K562 (cell line): ENCODE data around the gene SLC25A1. TPM values are rescaled to one million over a fixed set of nuclear protein-coding genes. Genes with fewer than 3 reads are reported as not detected.

ENCODE experiments used
- ATAC-seq: fragments of 200-7000 bp; cut with Tn5 transposase; 3 replicates; pipeline ENCODE4 v1.9.1; 2020; ENCODE audit warnings: moderate library complexity
- BruUV-seq: library from RNA; stranded (reverse); fragments of 400-500 nt; replicated peaks from 2 replicates; lab custom pipeline; 2021; lab: Mats Ljungman, UMichigan
- CTCF ChIA-PET: fragments of 300-600 bp; formaldehyde crosslinking; extraction: SDS; loops from one replicate; lab custom pipeline; 2021; ENCODE audit warnings: low intra/inter-chr PET ratio; lab: Yijun Ruan, JAX
- POLR2A ChIA-PET: fragments of 300-600, 350-650 bp; sonication (Branson Sonifier 250); formaldehyde crosslinking; extraction: SDS; loops from one replicate; lab custom pipeline; 2021; ENCODE audit warnings: antibody characterized with exemption, inconsistent platforms; lab: Yijun Ruan, JAX
- DNase-seq, 4 experiments: peaks; one replicate each; pipeline versions ENCODE4 v3.0.0 to v3.0.0-alpha.2; 2011 to 2018; ENCODE audit warnings: low spot score in 3 of 4, mixed read lengths in 3 of 4; ENCODE audit errors: extremely low read depth in 1 of 4
- FAIRE-seq: peaks from 2 replicates; lab custom pipeline; 2011; peaks lifted over from hg19 to GRCh38; lab: Jason Lieb, UNC
- H2AFZ ChIP-seq: 2 replicates; pipeline ENCODE4 v1.6.0; 2011; ENCODE audit warnings: low read depth, low read length, control low read depth, inconsistent platforms
- H3K27ac ChIP-seq: fragments of 200-600 bp; 3 replicates; pipeline ENCODE4 v1.8.0; 2011; ENCODE audit warnings: low read depth, mild to moderate bottlenecking, control low read depth, inconsistent platforms, low read length, moderate library complexity, mixed read lengths; ENCODE audit errors: extremely low read depth
- H3K27me3 ChIP-seq, 2 experiments: fragments of 300-600 bp in 1 of 2; 2 replicates in 1 of 2; 3 replicates in 1 of 2; pipeline versions ENCODE4 v1.6.0 to v1.8.0; 2011; ENCODE audit warnings: inconsistent platforms in 2 of 2, low read length in 2 of 2, mild to moderate bottlenecking in 1 of 2, mixed read lengths in 1 of 2, moderate library complexity in 1 of 2; ENCODE audit not compliant: control insufficient read depth in 2 of 2, insufficient read depth in 2 of 2
- H3K36me3 ChIP-seq: fragments of 300-600 bp; 3 replicates; pipeline ENCODE4 v1.8.0; 2011; ENCODE audit warnings: mild to moderate bottlenecking, low read length, inconsistent platforms; ENCODE audit not compliant: control insufficient read depth, insufficient read depth
- H3K4me1 ChIP-seq, 2 experiments: fragments of 200-600 bp in 1 of 2; replicated peaks in 1 of 2; 2 replicates in 1 of 2; 3 replicates in 1 of 2; pipeline versions ENCODE4 v1.5.1 to v1.8.0; 2011; ENCODE audit warnings: inconsistent platforms in 2 of 2, low read length in 2 of 2, mild to moderate bottlenecking in 1 of 2, mixed read lengths in 1 of 2, moderate library complexity in 1 of 2; ENCODE audit not compliant: control insufficient read depth in 2 of 2, insufficient read depth in 2 of 2
- H3K4me2 ChIP-seq: 2 replicates; pipeline ENCODE4 v1.6.1; 2011; ENCODE audit warnings: low read length, control low read depth, inconsistent platforms, mixed read lengths; ENCODE audit not compliant: insufficient read depth
- H3K4me3 ChIP-seq: fragments of 200-600 bp; sonication (generic), shearing (Covaris generic); 2 replicates; pipeline ENCODE4 v1.5.1; 2016; ENCODE audit warnings: control low read depth, inconsistent platforms
- H3K79me2 ChIP-seq: fragments of 200-600 bp; 3 replicates; pipeline ENCODE4 v1.8.0; 2011; ENCODE audit warnings: low read length, inconsistent platforms; ENCODE audit not compliant: control insufficient read depth, insufficient read depth
- H3K9ac ChIP-seq, 2 experiments: 2 replicates each; pipeline versions ENCODE4 v1.6.0 to v1.6.1; 2011; ENCODE audit warnings: low read depth in 2 of 2, low read length in 2 of 2, control low read depth in 1 of 2, inconsistent platforms in 1 of 2, mild to moderate bottlenecking in 1 of 2, mixed read lengths in 1 of 2; ENCODE audit not compliant: insufficient read depth in 1 of 2
- H3K9me1 ChIP-seq: one replicate; pipeline ENCODE4 v1.6.0; 2011; ENCODE audit warnings: inconsistent platforms, mild to moderate bottlenecking, low read length, moderate library complexity; ENCODE audit not compliant: control insufficient read depth, insufficient read depth
- H3K9me3 ChIP-seq: replicated peaks from 2 replicates; pipeline ENCODE4 v1.5.1; 2011; ENCODE audit warnings: low read depth, low read length, inconsistent platforms; ENCODE audit not compliant: control insufficient read depth, insufficient read depth
- H4K20me1 ChIP-seq: replicated peaks from 2 replicates; pipeline ENCODE4 v1.6.1; 2011; ENCODE audit warnings: low read length, inconsistent platforms, mixed read lengths; ENCODE audit not compliant: control insufficient read depth, insufficient read depth
- ARNT ChIP-seq, 2 experiments: fragments of 450-650 bp; IDR thresholded peaks; 2 replicates each; pipeline ENCODE4 v1.6.1; 2016; ENCODE audit warnings: mild to moderate bottlenecking in 1 of 2
- E2F5 ChIP-seq: sonication (generic); formaldehyde crosslinking; IDR thresholded peaks from 2 replicates; pipeline ENCODE4 v1.8.0; 2022; ENCODE audit warnings: mild to moderate bottlenecking, missing genetic modification reagents
- KHSRP ChIP-seq: fragments of 450-650 bp; IDR thresholded peaks from 2 replicates; pipeline ENCODE4 v1.6.1; 2017
- NR2C2 ChIP-seq, 2 experiments: fragments of 200-800 bp in 1 of 2; sonication (Bioruptor generic) in 1 of 2; sonication (generic) in 1 of 2; formaldehyde crosslinking in 1 of 2; IDR thresholded peaks; 2 replicates each; pipeline versions ENCODE4 v1.6.1 to v1.8.0; 2016 to 2022; ENCODE audit warnings: mild to moderate bottlenecking in 1 of 2, missing compliant biosample characterization in 1 of 2, missing genetic modification characterization in 1 of 2, missing genetic modification reagents in 1 of 2
- POU5F1 ChIP-seq: fragments of 150-350 bp; IDR thresholded peaks from 2 replicates; pipeline ENCODE4 v1.6.1; 2014; ENCODE audit warnings: borderline replicate concordance, low read length, low read depth, mild to moderate bottlenecking; ENCODE audit not compliant: partially characterized antibody
- ZNF277 ChIP-seq: fragments of 250-450 bp; sonication (Bioruptor Pico); IDR thresholded peaks from 2 replicates; pipeline ENCODE4 v1.8.0; 2022; ENCODE audit warnings: inconsistent platforms, mild to moderate bottlenecking, moderate library complexity, borderline replicate concordance
- ZNF609 ChIP-seq: sonication (generic); formaldehyde crosslinking; IDR thresholded peaks from 2 replicates; pipeline ENCODE4 v1.8.1; 2023; ENCODE audit warnings: missing genetic modification reagents, mild to moderate bottlenecking, borderline replicate concordance
- WGBS: fragments of 100-300 bp; shearing (Covaris generic); methylation state at CpG from one replicate; pipeline ENCODE4 v1.1.6; 2016; ENCODE audit warnings: low coverage, mixed read lengths; ENCODE audit not compliant: insufficient coverage; ENCODE audit errors: missing lambda C conversion rate; 5-methylcytosine and 5-hydroxymethylcytosine counted together
- in situ Hi-C: fragments of 300-500 bp; cut with MboI; formaldehyde crosslinking; loops from 4 replicates; pipeline ENCODE4 v1.15.0; 2018; ENCODE audit warnings: inconsistent platforms, mixed read lengths
- intact Hi-C: fragments of 100-400 bp; cut with micrococcal nuclease; formaldehyde crosslinking; loops from 2 replicates; pipeline ENCODE4 v1.14.2; 2022
- polyA plus RNA-seq, 8 experiments: library from polyadenylated mRNA; depleted of rRNA in 4 of 8; stranded (reverse) in 5 of 8; unstranded in 3 of 8; fragments of >200 nt; fragmentation: Nextera tagmentation in 2 of 8; fragmentation: Illumina TruSeq in 1 of 8; extraction: Ambion mirVana in 2 of 8; extraction: Trizol in 1 of 8; gene quantifications; 2 replicates each; pipeline versions ENCODE4 v1.2.1 to v1.2.3, GENCODE V29; 2011 to 2014; ENCODE audit warnings: inconsistent platforms in 1 of 8, missing spikeins in 1 of 8
- total RNA-seq, 7 experiments: library from RNA; depleted of rRNA in 6 of 7; stranded (reverse); fragments of >200 nt in 6 of 7; fragmentation: Illumina TruSeq in 2 of 7; extraction: Trizol in 2 of 7; gene quantifications; 2 replicates each; pipeline versions ENCODE4 v1.2.1 to v1.2.3, GENCODE V29; 2011 to 2021; ENCODE audit warnings: low replicate concordance in 1 of 7
- TF ChIP-seq, protein P1 (sequence below), 2 experiments: fragments of 200-800 bp in 1 of 2; sonication (Bioruptor generic) in 1 of 2; sonication (generic) in 1 of 2; formaldehyde crosslinking in 1 of 2; IDR thresholded peaks in 1 of 2; conservative IDR thresholded peaks in 1 of 2; 2 replicates each; pipeline versions ENCODE4 v1.5.0 to v1.6.1; 2016 to 2020; ENCODE audit warnings: missing compliant biosample characterization in 1 of 2, missing genetic modification characterization in 1 of 2, missing genetic modification reagents in 1 of 2

SLC25A1 gene
- total and polyA plus RNA-seq, 9 of the 15 experiments (the other 6 are each of a cell fraction or from before 2014, with no cell fraction given), result 11.0 to 408 (median 110) TPM

- 0 out of 2 replicates have a peak, but pooled peaks have one; percentile 46 for TF ChIP-seq E2F5 (CRISPR knock-in tag)
- no peak for TF ChIP-seq ARNT (IDR thresholded peaks at IDR 0.05)
These were observed 36.1 kb downstream of the SLC25A1 start (continued) for GRCh38 chr22:19142394-19142793.

DNA sequence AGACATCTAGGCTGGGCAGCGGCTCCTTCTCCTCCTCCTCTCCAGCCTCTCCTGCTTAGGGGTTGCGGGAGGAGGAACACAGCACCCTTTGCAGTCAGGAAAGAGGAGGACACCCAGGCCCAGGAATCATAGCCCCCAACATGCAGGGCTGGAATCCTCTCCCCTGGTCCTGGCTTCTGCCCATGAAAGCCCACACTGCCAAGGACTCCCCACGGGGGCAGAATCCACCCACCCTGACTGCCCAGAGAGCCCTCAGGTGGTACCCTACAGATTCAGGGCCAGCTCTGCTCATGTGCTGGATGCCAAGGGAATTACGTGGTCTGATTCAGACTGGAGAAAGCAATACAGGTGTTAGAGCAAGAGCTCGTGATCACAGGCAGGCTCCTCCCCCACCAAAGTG is 38.6 kb downstream of the SLC25A1 start:
- H3K4me2 ChIP-seq, result no peak overlapping the region
- ChIA-PET POLR2A (interaction anchor here (0.5 to 3.4 kb wide), 5 partner anchors 8 to 280 kb away, joined by 3 to 17 read pairs (median 5); partner anchors contain the start of gene DGCR2), CTCF (interaction anchor here (0.6 kb wide), 1 partner anchor 308 kb away, joined by 4 read pairs; no protein-coding TSS in a partner anchor)
- no TSS peak for BruUV-seq
- intact Hi-C loops, result loop anchor here (10.0 kb wide), 1 partner anchor 65 kb away; no protein-coding TSS in a partner anchor
- H3K9ac ChIP-seq, result peak overlapping the region in 1 of 2 experiments; percentile 12; a peak in 1 of 4 replicates
- ATAC-seq (no peak), DNase-seq (no peak), FAIRE-seq (no peak)
- no peaks in the 10 kb centered on the region for H3K9me3 ChIP-seq
- H3K36me3 ChIP-seq, result peaks cover 75% of the 10 kb centered on the region
- H3K4me1 ChIP-seq, result peaks cover 4 to 26% of the 10 kb centered on the region in 2 experiments; a peak in 4 of 5 replicates
- H3K79me2 ChIP-seq, result peaks cover 15% of the 10 kb centered on the region
- H3K9me1 ChIP-seq, result peaks cover 8% of the 10 kb centered on the region
- peak; percentile 23; the same call in 1 of the 2 replicates for TF ChIP-seq ZNF277 (CRISPR knock-in tag)
- peak; percentile 54; the same call in 1 of the 2 replicates for TF ChIP-seq ZNF609 (CRISPR knock-in tag)
- no peak for TF ChIP-seq POU5F1
- no peak for TF ChIP-seq KHSRP
- TF ChIP-seq NR2C2 (CRISPR knock-in tag; IDR thresholded peaks at IDR 0.05), result peak; percentile 64
- TF ChIP-seq NR2C2 (tag; IDR thresholded peaks at IDR 0.05), result no peak
- TF ChIP-seq, protein P1, sequence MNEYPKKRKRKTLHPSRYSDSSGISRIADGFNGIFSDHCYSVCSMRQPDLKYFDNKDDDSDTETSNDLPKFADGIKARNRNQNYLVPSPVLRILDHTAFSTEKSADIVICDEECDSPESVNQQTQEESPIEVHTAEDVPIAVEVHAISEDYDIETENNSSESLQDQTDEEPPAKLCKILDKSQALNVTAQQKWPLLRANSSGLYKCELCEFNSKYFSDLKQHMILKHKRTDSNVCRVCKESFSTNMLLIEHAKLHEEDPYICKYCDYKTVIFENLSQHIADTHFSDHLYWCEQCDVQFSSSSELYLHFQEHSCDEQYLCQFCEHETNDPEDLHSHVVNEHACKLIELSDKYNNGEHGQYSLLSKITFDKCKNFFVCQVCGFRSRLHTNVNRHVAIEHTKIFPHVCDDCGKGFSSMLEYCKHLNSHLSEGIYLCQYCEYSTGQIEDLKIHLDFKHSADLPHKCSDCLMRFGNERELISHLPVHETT (CRISPR knock-in tag; conservative IDR thresholded peaks at IDR 0.05 in 1 of 2, IDR thresholded peaks at IDR 0.05 in 1 of 2), result 0 out of 4 replicates have a peak, but pooled peaks of 1 of the 2 experiments have one; percentile 17
- WGBS, result 84% methylated on average over 4 of the region's 5 CpGs
- H3K27ac ChIP-seq, result no peak overlapping the region
- in situ Hi-C loops, result no loop called here
- no peak overlapping the region for H2AFZ ChIP-seq
- no peaks in the 10 kb centered on the region for H3K27me3 ChIP-seq
- H4K20me1 ChIP-seq, result no peaks in the 10 kb centered on the region
- no peak overlapping the region for H3K4me3 ChIP-seq
